Gastrocnemius medialis (tissue), 4 donors: ENCODE data around the gene AFF3.

Source experiments
- POLR2A ChIP-seq, 2 donors: fragments of 450-650 bp; IDR thresholded peaks; one replicate each; pipeline ENCODE4 v1.6.1; 2017; ENCODE audit warnings: antibody characterized with exemption in 2 of 2, mild to moderate bottlenecking in 2 of 2, moderate library complexity in 2 of 2
- TF ChIP-seq, protein P1 (sequence below), 5 experiments: fragments of 450-650 bp in 3 of 5; fragments of 200-600 bp in 2 of 5; sonication (generic) in 2 of 5; IDR thresholded peaks in 4 of 5; conservative IDR thresholded peaks in 1 of 5; 1 replicate in 4 of 5; 2 replicates in 1 of 5; pipeline ENCODE4 v1.5.1; 2016 to 2019; ENCODE audit warnings: antibody characterized with exemption in 5 of 5, mild to moderate bottlenecking in 3 of 5, moderate library complexity in 3 of 5

DNA sequence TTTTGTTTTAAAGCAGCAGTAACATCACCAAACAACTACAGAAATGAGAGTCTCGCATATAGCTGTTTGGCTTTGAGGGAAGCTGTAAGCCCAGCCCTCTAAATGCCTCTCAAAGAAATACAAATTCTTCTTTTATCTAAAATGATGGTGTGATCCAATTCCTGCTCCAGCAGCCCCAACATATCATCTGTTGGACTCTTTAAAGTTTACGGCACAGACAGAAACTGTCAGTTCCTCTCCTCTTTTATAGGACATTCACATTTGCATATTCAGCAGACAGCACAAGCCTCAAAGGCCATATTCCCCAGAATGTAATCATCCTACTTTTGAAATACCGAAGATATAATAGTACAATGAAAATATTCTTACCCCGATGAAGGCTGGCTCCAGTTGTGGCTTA is 435.7 kb downstream of the AFF3 start:
- TF ChIP-seq, protein P1, sequence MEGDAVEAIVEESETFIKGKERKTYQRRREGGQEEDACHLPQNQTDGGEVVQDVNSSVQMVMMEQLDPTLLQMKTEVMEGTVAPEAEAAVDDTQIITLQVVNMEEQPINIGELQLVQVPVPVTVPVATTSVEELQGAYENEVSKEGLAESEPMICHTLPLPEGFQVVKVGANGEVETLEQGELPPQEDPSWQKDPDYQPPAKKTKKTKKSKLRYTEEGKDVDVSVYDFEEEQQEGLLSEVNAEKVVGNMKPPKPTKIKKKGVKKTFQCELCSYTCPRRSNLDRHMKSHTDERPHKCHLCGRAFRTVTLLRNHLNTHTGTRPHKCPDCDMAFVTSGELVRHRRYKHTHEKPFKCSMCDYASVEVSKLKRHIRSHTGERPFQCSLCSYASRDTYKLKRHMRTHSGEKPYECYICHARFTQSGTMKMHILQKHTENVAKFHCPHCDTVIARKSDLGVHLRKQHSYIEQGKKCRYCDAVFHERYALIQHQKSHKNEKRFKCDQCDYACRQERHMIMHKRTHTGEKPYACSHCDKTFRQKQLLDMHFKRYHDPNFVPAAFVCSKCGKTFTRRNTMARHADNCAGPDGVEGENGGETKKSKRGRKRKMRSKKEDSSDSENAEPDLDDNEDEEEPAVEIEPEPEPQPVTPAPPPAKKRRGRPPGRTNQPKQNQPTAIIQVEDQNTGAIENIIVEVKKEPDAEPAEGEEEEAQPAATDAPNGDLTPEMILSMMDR (IDR thresholded peaks at IDR 0.05 in 4 of 5, conservative IDR thresholded peaks at IDR 0.05 in 1 of 5) = no peak
- no peak for TF ChIP-seq POLR2A (IDR thresholded peaks at IDR 0.05)
